Pancreas (tissue), 10 donors: ENCODE measurements around the gene AHR. TPM values are rescaled to one million over a fixed set of nuclear protein-coding genes. Genes with fewer than 3 reads are reported as not detected.

ENCODE experiments used
- ATAC-seq, 4 donors: fragments of 200-7000 bp; cut with Tn5 transposase; one replicate each; pipeline versions ENCODE4 v1.8.0 to v1.9.1; 2020; ENCODE audit warnings: mild to moderate bottlenecking in 4 of 4, moderate library complexity in 4 of 4
- DNase-seq, 6 donors: peaks; one replicate each; pipeline ENCODE4 v3.0.0-alpha.2; 2020
- FAIRE-seq: peaks from 2 replicates; lab custom pipeline; 2012; peaks lifted over from hg19 to GRCh38; lab: Jason Lieb, UNC
- H3K27ac ChIP-seq, 4 donors: fragments of 200-600 bp; sonication (generic); 1 replicate in 3 of 4; 2 replicates in 1 of 4; pipeline versions ENCODE4 v1.5.0 to v1.8.0; 2020
- H3K27me3 ChIP-seq, 4 donors: fragments of 200-600 bp; one replicate each; pipeline ENCODE4 v1.8.0; 2021
- H3K36me3 ChIP-seq, 3 donors: fragments of 200-600 bp; sonication (generic) in 1 of 3; one replicate each; pipeline versions ENCODE4 v1.5.0 to v1.8.0; 2020 to 2021
- H3K4me1 ChIP-seq, 3 donors: fragments of 200-600 bp; one replicate each; pipeline ENCODE4 v1.8.0; 2021
- H3K4me3 ChIP-seq, 4 donors: fragments of 200-600 bp; sonication (generic) in 2 of 4; one replicate each; pipeline versions ENCODE4 v1.5.0 to v1.8.0; 2020 to 2021
- H3K9me3 ChIP-seq, 4 donors: fragments of 200-600 bp; one replicate each; pipeline ENCODE4 v1.8.0; 2021
- WGBS, 2 donors: extraction: QIAGEN DNeasy Blood & Tissue Kit; methylation state at CpG; one replicate each; pipeline ENCODE4 v1.1.7; 2013; 5-methylcytosine and 5-hydroxymethylcytosine counted together
- intact Hi-C, 3 donors: fragments of 100-400 bp; cut with DNase I; formaldehyde crosslinking; loops; one replicate each; pipeline versions ENCODE4 v1.11.1 to v1.14.2; 2022
- polyA plus RNA-seq, 2 donors: library from polyadenylated mRNA; stranded (reverse); fragments of 200-250 nt; gene quantifications; one replicate each; pipeline ENCODE4 v1.2.3, GENCODE V29; 2013
- total RNA-seq, 6 donors: library from RNA; stranded (reverse); fragmentation: NEBNext Ultra II Directional in 4 of 6; extraction: Animal tissue kit (Norgen Biotek cat#: 25700) in 4 of 6; gene quantifications; one replicate each; pipeline versions ENCODE4 v1.2.1 to v1.2.4, GENCODE V29; 2021 to 2023
- TF ChIP-seq, protein P1 (sequence below), 4 donors: fragments of 200-600 bp; sonication (generic) in 3 of 4; IDR thresholded peaks; one replicate each; pipeline versions ENCODE4 v1.5.0 to v1.8.0; 2021; ENCODE audit warnings: antibody characterized with exemption in 4 of 4
- donor health status: healthy with polysubstance abuse.
- donor health status: DM: no; HTN: no; CAD: no; lungs with moderate emphysema.
- donor health status: DM: no; HTN: no; CAD: no.
- donor health status: control.
- donor health status: control.
- donor health status: Bipolar disorder and iron deficiency.
- donor health status: DM: yes; HTN: yes; CAD: no.
- donor health status: DM: no; HTN: no; CAD: no.
- donor health status: DM: no; HTN: no; CAD: no.
- donor health status: DM: yes; HTN: yes; CAD: no.

AHR gene
- total and polyA plus RNA-seq, 8 donors: 3.2 to 31.8 (median 8.4) TPM

DNA sequence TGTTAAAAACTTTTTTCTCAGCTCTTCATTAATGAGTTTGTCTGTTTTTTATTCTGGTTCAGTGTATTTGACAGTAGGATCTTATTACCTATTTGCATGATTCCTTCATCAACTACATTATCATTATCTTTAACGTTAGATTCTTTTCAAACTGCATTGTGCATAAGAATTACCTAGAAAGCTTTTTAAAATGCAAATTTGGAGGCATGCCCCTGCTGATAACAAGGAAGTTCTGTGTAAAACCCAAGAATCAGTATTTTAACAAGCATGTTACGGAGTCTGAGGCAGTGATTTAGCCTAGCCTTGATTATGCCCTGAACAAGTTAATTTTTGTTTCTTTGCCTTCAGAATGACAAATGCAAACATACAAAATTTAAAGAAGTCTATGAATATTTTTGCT lies 14.2 kb downstream of the AHR start:
- peaks cover 0 to 24% (median 18%) of the 10 kb centered on the region in 3 donors for H3K4me1 ChIP-seq
- WGBS, 2 donors: 81 to 86% methylated on average over 2 of the region's 2 CpGs
- TF ChIP-seq, protein P1, sequence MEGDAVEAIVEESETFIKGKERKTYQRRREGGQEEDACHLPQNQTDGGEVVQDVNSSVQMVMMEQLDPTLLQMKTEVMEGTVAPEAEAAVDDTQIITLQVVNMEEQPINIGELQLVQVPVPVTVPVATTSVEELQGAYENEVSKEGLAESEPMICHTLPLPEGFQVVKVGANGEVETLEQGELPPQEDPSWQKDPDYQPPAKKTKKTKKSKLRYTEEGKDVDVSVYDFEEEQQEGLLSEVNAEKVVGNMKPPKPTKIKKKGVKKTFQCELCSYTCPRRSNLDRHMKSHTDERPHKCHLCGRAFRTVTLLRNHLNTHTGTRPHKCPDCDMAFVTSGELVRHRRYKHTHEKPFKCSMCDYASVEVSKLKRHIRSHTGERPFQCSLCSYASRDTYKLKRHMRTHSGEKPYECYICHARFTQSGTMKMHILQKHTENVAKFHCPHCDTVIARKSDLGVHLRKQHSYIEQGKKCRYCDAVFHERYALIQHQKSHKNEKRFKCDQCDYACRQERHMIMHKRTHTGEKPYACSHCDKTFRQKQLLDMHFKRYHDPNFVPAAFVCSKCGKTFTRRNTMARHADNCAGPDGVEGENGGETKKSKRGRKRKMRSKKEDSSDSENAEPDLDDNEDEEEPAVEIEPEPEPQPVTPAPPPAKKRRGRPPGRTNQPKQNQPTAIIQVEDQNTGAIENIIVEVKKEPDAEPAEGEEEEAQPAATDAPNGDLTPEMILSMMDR (IDR thresholded peaks at IDR 0.05): no peak
- FAIRE-seq (no peak), ATAC-seq (no peak), DNase-seq (no peak)
- no peak overlapping the region for H3K4me3 ChIP-seq
- no peaks in the 10 kb centered on the region for H3K27me3 ChIP-seq
- H3K36me3 ChIP-seq: no peaks in the 10 kb centered on the region
- intact Hi-C loops: no loop called here
- H3K27ac ChIP-seq: no peak overlapping the region
- H3K9me3 ChIP-seq: no peaks in the 10 kb centered on the region

DNA sequence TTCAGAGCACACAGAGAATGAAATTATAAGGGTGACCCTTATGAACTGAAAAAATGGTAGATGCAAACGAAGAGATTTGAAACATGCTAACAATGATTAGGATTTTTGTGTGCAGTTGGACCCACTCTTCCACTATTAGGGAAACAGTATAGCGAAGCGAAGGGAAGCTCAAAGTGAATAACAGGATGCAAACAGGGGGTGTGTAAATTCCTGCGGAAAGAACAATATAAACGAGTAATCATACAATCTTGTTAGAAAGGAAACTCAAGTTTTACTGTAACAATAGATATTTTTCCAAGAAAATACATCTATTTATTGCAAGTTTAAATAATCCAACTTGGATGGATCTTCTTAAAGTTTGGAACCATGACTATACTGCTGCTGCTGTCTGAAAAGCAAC lies 14.7 kb downstream of the AHR start:
- no peak for DNase-seq
- no peak for ATAC-seq
- TF ChIP-seq, protein P1 (IDR thresholded peaks at IDR 0.05): no peak
- WGBS, 2 donors: 86 to 87% methylated on average over 5 of the region's 5 CpGs
- Histone ChIP-seq H3K27ac (no peak overlapping the region), H3K4me3 (no peak overlapping the region), H3K9me3 (no peaks in the 10 kb centered on the region), H3K36me3 (no peaks in the 10 kb centered on the region), H3K27me3 (no peaks in the 10 kb centered on the region), H3K4me1 (peaks cover 0 to 19% (median 12%) of the 10 kb centered on the region in 3 donors)
- FAIRE-seq: no peak
- intact Hi-C loops: no loop called here

DNA sequence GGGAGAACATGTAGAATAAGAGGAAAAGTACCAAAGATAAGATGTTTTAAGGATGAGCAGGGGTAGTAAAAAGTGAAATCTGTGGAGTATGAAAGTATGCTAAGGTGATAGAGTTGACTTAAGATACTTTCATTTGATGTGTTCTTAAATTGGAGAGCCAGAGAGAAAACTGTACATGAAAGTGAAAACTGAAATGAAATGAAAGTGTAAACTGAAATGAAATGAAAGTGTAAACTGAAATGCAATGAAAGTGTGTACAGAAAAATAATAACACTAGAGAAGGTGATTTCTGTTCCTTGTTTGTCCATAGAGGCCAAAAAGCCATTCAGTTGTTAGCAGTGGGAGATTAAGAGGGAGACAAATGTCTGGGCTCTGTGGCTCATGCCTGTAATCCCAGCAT lies 17.5 kb downstream of the AHR start:
- FAIRE-seq: no peak
- TF ChIP-seq, protein P1 (IDR thresholded peaks at IDR 0.05): no peak
- Histone ChIP-seq H3K4me1 (peaks cover 0 to 11% (median 5%) of the 10 kb centered on the region in 3 donors), H3K27me3 (no peaks in the 10 kb centered on the region), H3K27ac (no peak overlapping the region), H3K36me3 (no peaks in the 10 kb centered on the region), H3K9me3 (no peaks in the 10 kb centered on the region), H3K4me3 (no peak overlapping the region)
- ATAC-seq: no peak
- intact Hi-C loops: no loop called here
- DNase-seq: no peak

DNA sequence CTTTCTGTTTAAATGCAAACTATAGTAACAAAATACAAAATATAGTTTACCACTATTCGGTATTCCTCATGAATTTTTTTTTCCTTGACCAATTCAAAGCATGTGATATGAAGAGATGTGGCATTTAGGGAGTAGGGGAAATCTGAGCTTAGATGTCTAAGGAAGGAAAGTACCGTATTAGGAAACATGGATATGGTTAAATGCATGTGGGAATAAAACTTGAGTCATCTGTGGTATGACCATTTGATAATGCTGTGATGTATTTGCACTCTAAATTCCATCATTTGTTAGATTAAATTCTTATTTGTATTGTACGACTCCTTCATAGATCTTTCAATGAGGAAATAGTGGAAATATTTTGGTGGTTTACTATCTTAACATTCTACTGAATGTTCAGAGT lies 19.7 kb downstream of the AHR start:
- no peaks in the 10 kb centered on the region for H3K27me3 ChIP-seq
- no peak overlapping the region for H3K4me3 ChIP-seq
- H3K9me3 ChIP-seq: no peaks in the 10 kb centered on the region
- intact Hi-C loops: no loop called here
- TF ChIP-seq, protein P1 (IDR thresholded peaks at IDR 0.05): no peak
- FAIRE-seq (no peak), DNase-seq (no peak), ATAC-seq (peak in 1 of 4 donors; percentile 21)
- H3K36me3 ChIP-seq: no peaks in the 10 kb centered on the region
- 84 to 85% methylated on average over 3 of the region's 3 CpGs for WGBS, 2 donors
- peaks cover 0 to 11% (median 5%) of the 10 kb centered on the region in 3 donors for H3K4me1 ChIP-seq
- H3K27ac ChIP-seq: no peak overlapping the region

DNA sequence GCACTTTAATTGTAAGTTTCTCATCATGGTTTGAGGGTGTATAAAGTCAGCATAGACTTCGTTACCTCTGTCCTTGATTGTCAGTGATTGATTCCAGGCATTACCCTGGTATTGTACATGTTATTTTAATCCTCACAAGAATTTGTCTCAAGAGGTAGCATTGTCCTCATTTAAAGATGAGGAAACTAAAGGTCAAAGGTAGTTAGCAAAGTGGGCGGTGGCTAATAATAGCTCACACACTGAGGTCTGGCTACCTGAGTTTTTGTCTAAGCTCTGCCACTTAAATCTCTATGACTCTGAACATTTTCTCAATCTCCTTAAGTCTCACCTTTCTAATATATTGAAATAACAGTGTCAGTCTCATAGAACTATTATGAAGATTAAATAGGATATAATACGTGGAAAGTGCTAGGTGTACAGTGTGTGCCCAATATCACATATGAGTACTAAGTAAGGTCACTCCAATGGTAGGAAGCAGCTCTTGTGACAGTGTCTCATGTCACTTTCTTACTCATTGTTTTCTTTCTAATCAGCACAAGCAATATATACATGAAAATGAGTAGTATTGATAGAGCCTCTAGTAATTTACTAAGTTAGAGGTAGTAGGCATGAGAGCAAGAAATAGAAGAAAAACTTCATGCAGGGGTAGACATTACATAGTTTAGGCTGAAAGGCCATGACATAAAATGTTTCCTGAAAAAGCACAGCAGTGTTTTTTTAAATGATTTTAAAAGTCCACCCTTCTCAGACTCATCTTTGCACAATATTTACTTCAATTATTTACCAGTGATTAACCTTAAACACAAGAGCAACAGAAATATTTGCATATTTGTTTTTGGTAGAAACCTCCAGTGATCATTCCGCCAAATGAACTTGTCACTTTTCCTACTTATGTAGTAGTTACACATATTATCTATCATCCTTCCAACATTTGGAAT lies 21.0 kb downstream of the AHR start:
- WGBS, 2 donors: 93 to 95% methylated on average over 4 of the region's 4 CpGs
- no peaks in the 10 kb centered on the region for H3K36me3 ChIP-seq
- peaks cover 0 to 11% (median 5%) of the 10 kb centered on the region in 3 donors for H3K4me1 ChIP-seq
- H3K27ac ChIP-seq: no peak overlapping the region
- no peaks in the 10 kb centered on the region for H3K27me3 ChIP-seq
- ATAC-seq (peak in 2 of 4 donors; percentile 14 to 41), DNase-seq (no peak), FAIRE-seq (no peak)
- no peak overlapping the region for H3K4me3 ChIP-seq
- TF ChIP-seq, protein P1 (IDR thresholded peaks at IDR 0.05): no peak
- intact Hi-C loops: no loop called here
- no peaks in the 10 kb centered on the region for H3K9me3 ChIP-seq
